OCI-M2 (cell line): ENCODE data around the gene MBNL1.

Experiments used
- DNase-seq: peaks from one replicate; lab custom pipeline; 2025; ENCODE audit not compliant: unreplicated experiment; lab: John Stamatoyannopoulos, UW

The MBNL1 gene

GRCh38 chr3:152295344-152295743 is 26.6 kb downstream of the MBNL1 start:
- DNase-seq: no peak

GRCh38 chr3:152295806-152296205 is 27.1 kb downstream of the MBNL1 start:
- DNase-seq: no peak

DNA sequence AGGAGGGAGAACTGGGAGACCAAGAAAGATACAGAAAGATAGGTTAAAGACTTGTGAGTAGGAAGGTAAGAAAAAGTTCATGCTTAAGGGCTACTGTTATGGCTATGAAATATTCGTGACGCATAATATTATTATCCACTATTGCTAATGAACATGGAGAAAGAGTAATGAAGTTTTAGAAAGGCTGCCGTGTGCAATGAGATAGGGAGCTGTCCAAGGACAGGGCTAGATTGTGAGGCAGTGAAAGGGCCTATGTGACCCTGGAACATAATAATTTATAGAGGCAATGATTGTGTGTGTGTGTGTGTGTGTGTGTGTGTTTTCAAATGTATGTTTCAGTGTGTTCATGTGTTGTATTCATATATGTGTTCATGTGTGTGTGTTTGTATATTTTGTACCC is 27.7 kb downstream of the MBNL1 start:
- DNase-seq: no peak

DNA sequence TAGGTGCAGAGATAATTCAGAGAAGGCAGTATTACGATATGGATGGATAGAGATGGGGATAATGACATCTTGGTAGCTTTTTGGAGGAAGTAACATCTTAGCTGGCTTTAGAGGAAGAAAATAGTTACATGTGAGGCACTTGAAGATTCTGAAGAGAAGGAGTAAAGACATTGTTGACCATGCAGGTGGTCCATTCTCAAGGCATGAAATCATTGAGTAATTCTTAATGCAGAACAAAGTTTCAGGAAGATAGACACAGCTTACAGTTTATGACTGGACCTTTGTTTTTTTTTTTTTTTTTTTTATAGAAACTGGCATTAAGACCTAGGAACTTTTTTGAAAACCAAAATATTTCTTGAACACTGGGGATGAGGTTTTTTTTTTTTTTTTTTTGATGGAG is 28.2 kb downstream of the MBNL1 start:
- DNase-seq: no peak

DNA sequence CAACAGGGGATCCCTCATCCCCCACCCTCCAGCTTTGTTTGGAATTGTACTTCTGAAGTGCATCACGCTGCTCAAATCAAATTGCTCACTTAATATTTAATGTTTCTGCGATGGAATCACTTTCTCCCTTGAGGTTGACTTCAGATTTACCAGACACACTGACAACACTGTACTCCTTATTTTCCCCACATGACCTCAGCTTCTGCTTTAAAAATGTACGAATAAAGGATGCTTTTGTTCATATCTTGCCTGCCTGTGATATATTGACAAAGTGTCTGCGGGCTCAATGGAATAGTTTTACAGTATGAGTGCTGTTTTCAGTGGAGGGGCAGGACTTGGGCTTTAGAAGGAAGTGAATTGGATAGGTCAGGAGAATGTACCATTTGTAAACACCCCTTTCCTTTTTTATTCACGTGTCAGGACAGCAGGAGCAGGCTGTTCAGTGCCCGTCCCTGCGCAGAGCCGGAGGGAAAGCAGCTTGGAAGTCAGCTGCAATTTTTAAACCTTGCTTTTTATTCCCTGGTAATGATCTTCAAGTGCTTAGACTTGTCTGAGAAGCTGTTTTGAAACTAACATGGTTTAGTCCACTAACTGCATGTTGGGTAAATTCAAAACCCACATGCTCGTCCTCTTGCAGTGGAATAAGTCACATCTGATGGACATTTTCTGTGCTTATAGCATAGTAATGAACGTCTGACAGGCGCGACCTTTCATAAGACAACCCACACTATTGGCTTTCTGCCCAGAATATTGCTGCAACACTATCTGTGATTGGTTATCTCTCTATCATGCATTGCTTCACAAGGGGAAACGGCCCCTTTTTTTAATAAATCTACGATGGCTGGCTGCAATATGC is 29.9 kb downstream of the MBNL1 start:
- DNase-seq: no peak

- no peak for DNase-seq
These were observed 30.7 kb downstream of the MBNL1 start for GRCh38 chr3:152299249-152299976.

GRCh38 chr3:152300029-152300731 is 31.5 kb downstream of the MBNL1 start:
- no peak for DNase-seq

GRCh38 chr3:152301745-152302181 is 33.0 kb downstream of the MBNL1 start:
- DNase-seq: no peak

- DNase-seq: no peak
These were observed 33.8 kb downstream of the MBNL1 start for GRCh38 chr3:152302521-152303021.

- no peak for DNase-seq
These were observed 35.4 kb downstream of the MBNL1 start for GRCh38 chr3:152304160-152304559.

DNA sequence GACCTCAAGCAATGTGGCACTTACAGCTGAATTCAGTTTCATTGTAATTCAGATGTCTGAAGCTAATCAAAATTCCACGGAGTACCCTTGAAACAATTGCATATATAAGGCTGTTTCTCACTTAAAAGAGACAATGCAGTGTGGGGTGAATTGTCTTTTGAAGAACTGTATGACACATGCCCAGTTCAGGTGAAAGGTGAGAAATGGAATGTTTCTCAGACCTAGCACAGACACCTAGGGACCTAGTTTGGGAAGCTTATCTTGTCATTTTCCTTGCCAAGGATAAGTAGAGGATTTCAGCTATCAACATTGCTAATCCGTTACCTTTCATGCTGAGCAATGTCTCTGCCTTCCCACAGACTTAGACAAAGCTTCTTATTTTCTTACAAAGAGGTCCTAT is 36.3 kb downstream of the MBNL1 start:
- DNase-seq: no peak

DNA sequence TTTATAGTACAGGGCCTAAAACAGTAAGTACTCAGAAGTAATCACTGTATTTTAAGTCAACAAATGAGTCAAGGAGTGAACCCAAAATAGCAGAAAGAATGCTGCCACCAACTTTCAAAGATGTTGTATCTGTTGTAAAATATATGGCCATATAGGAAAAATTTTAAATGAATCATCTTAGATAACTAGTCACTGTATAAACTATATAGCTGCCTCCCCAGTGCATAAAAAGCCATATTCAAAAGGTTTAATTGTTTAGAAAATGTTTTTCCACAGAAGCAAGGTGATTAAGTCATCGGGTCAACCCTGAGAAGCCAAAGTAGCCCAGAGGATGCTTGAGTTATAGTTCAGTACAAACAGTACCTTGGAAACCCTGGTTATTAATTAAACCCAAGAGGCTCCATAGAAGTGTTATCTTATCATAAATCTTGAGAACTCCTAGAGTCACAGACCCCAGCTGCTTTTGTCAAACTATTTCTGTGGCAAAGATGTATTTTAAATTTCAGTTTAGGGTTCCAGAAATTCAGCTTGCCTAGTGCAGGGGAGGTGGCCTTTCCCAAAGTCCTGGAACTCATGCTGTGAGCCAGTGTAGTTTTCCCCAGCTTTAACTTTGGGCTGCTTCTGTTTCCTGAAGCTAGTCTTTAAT is 39.2 kb downstream of the MBNL1 start:
- no peak for DNase-seq

GRCh38 chr3:152308475-152308844 is 39.7 kb downstream of the MBNL1 start:
- no peak for DNase-seq

DNA sequence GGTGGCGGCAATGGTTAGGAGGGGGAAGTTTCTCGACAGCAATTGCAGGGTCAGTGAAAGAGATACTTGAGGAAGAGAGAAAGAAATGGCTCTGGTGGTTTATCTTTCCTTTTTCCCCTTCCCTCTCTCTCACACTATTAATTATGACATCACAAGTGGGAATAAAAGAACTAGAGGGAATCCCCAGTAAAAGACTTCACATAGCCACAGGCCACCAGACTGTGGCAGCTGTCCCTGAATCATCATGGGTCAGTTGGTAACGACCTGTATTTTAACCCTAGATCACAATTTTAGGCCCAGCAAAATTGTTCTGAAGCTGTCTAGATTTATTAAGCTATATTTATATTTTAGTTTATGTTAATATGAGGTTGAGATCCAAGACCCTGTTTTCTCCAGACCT is 40.3 kb downstream of the MBNL1 start:
- no peak for DNase-seq

GRCh38 chr3:152309535-152310307 is 41.0 kb downstream of the MBNL1 start:
- DNase-seq: no peak

GRCh38 chr3:152313430-152313829 is 44.7 kb downstream of the MBNL1 start:
- DNase-seq: no peak

- no peak for DNase-seq
These were observed 45.2 kb downstream of the MBNL1 start for GRCh38 chr3:152313914-152314313.

DNA sequence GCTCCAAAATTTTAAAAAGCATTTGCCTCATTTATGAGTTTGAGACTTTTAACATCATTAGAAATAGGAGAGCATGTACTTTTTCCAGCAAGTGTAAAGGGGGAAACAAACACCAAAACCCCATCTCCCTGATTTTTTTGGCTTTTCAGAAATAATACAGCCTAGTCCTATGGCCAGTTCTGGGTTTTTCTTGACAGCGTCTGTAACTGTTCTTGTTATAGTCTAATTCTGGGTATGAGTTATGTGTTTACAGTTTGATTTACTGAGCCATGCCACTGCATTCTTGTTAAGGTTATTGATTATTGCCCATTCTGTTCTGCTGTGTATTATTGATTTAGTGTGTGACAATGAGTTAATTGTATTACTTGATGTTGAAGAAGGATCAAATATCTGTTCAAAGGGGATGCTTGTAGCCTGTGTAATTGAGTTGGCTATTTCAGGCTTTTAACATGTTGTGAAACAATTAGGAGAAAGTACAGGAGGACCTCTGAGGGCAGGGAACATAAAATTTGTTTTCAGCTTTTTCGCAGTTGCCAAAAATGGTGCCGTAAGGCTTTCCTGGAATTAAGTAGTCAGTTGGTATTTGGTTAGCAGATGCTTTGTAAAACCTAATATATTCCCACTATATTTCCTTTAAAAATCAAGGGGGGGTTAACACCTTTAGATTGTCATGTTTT is 46.1 kb downstream of the MBNL1 start:
- DNase-seq: no peak

DNA sequence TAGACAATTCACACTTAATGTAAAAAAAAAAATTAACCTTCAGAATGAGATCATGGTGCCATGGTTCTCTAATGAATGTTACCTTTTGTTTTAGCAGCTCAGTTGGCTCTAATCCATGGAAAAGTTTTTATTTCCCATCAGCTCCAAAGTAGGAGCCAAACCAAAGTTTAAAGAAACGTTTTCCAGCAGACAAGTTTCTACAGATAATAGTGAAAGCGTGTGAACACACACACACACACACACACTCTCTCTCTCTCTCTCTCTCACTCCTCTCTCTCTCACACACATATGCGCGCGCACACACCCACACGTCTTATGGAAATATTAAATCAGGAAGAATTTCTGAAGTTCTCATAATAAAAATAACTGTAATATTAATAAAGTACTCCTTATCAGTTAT is 46.9 kb downstream of the MBNL1 start:
- no peak for DNase-seq

DNA sequence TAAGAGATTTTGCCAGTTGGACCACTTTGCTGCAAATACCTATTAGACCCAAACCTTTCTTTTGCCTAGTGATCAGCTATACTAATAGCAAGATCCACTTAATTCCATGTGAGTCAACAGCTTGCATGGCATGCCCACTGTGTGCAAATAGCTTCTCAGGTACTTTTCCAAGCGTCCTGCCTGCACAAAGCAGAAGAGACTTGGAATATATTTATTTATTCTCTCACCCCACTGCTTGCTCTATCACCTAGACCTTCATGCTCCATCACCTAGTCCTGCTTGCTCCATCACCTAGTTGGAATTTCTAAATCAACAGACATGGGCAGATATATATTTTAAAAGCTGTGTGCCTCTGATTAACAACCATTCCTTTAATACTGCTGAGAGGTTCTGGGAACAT is 47.6 kb downstream of the MBNL1 start:
- no peak for DNase-seq
